GM21737 (cell line): ENCODE measurements around the gene AP3S2.

Source experiments
- ATAC-seq: cut with Tn5 transposase; IDR thresholded peaks from one replicate; pipeline ENCODE4 v1.9.1; 2021; ENCODE audit warnings: mild to moderate bottlenecking, moderate library complexity; ENCODE audit not compliant: unreplicated experiment

Gene AP3S2

DNA sequence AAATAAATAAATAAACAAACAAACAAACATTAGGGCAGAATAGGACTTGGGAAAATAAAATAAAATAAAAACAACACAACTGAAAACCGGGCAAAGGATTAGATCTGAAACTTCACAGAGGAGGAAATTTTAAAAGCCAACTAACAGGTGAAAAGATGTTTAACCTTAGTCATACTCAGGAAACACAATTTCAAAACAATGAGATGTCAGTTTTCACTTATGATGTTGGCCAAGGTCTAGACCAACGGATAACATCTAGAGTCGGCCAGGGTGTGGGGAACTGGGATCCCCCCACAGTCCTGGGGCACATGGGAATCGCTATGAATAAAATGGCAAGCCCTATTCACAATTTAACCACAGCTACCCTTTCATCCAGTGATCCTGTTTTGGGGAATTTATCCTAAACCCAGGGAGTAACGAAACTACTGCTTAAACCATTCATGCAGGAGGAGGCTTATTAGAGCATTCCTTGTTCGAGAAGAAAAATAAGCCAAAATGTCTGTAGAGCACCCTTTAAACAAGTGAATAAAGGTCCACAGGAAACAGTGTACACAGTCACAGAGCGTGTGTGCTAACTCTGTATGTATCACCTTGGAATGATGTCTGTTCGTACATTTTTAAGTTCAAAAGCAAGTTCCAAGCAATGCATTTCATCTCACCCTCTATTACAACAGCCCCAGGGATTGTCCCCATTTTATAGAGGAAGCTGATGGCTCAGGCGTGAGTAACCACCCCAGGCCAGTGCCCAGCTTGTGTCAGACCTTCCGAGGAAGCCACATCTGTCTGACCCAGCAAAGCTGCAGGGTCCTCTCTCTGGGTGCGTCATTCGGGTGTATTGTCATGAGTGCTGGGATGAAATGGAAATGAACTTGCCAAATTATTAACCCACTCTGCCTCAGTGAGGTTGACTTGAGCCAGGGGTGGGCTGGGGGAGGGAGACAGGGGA lies 72.9 kb downstream of the AP3S2 start:
- no peak for ATAC-seq

DNA sequence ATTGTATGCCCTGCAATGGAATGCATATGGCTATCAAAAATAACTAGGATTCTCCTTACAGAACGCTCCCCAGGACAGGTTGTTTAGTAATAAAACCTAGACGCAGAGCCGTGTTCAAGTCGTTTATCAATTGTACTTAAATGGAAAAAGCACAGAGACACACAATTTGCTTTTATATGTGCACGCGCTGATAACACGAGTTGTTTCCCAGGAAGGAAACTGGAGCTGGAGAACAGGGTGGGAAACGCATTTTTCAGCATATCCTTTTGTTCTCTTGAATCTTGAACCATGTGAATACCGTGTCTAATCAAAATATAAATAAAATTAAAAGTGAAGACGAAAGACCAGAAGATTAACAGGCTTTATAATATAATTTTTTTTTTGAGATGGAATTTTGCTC lies 75.5 kb downstream of the AP3S2 start:
- ATAC-seq: no peak

DNA sequence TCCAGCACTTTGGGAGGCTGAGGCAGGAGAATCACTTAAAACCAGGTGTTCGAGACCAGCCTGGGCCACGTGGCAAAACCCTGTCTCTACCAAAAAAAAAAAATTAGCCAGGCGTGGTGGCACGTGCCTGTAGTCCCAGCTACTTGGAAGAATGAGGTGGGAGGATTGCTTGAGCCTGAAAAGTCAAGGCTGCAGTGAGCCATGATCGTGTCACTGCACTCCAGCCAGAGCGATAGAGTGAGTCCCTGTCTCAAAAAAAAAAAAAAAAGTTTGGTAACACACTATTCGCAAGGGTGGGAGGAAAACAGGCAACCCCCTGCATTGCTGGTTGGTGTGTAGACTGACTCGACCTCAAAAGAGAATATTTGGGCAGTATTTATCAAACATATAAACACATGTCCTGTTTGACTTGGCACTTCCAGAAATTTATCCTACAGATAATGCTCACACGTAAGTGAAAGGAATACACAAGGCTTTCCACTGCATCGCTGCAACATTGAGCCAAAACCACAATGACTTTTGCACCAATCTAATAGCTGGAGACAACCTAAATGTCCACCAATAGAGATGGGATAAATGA lies 76.0 kb downstream of the AP3S2 start:
- ATAC-seq: no peak

DNA sequence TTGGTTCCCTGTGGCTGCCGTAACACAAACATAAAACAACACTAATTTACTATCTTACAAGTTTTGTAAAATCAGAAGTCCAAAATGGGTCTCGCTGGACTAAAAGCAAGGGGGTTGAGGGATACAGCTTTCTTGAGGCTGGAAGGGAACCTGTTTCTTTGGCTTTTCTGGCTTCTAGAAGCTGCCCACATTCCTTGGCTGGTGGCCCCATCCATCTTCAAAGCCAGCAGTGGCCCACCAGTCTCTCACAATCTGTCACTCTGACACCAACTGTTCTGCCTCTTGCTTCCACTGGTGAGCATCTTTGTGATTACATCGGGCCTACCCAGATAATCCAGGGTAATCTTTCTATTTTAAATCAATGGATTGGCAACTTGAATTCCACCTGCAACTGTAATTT lies 78.0 kb downstream of the AP3S2 start:
- ATAC-seq: no peak

DNA sequence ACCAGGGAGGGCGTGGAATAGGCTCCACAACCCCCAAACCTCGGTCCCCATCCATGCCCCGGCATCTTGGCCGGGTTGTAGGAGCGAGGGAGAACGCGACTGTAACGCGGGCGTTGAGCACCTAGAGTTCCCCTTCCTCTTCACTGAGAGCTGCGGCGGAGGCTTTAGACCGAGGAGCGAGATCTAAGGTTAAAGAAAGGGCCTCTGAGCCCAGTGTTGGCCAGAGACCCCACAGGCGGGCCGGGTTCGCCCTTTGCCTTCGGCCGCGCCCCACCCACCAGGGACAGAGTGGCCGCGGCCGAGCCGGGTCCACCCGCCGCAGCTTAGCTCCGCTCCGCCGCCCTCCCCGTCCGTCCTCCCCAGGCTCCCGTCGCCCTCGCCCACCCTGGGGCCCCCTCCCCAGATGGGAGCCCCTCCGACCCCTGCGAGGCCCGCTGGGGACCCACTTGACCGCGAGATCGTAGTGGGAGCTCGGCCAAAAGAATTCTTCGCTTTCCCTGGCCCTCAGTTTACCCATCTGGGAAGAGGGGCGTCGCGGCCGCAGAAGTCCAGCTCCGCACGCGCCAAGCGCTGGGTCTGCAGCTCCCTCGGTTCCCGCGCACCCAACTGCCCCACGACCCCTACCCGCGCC lies 79.6 kb downstream of the AP3S2 start:
- no peak for ATAC-seq

DNA sequence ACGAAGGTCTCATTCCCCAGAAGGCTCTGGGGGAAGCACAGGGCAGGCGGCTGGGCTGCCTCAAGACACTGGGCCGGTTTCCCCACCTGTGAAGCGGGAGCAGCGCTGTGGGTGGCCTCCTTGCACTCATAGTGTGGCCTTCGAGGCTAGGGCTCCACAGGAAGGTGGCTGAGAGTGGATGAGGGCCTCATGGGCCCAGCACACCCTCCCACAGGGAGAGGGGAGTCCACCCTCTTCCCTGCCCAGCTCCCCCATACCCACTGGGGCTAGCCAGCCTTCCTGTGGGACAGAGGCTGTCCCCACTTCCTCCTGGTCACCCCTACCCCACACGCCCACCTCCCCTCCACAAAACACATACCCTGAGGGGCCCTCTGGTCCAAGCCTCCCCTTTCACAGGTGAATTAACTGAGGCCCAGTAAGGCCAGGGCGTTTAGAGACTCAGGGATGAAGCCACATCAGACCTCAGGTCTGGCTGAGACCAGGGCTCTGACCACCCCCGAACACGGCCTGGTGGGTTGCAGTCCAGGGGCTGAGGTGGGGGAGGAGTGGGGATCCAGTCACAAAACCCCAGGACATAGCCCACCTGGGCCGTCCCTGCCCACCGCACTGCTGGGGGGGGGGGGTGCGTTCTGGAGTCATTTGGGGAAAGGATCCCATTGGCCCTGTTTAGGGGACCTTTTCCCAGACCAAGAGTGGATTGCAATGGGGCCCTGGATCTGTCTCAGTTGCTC lies 80.2 kb downstream of the AP3S2 start:
- no peak for ATAC-seq

DNA sequence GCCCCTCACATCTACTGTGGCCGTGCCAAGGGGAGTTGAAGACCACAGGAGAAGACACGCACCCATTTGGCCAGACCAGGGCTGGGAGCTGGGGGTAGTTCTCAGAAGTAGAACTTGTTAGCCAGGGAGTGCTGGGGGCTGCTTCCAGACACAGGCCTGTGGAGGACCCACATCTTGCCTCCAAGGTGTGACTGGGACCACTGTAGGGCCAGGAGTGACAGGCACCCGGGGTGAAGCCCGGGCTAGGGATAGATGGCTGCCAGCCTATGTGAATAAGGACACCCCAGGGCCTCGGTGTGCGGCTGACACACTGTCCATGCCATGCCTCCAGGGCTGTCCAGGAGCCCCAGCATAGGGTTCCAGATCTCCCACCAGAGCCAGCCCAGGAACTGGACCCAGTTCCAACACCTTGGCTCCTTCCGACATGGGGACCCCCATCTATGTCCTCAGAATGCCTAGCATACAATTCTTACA lies 80.9 kb downstream of the AP3S2 start:
- no peak for ATAC-seq

DNA sequence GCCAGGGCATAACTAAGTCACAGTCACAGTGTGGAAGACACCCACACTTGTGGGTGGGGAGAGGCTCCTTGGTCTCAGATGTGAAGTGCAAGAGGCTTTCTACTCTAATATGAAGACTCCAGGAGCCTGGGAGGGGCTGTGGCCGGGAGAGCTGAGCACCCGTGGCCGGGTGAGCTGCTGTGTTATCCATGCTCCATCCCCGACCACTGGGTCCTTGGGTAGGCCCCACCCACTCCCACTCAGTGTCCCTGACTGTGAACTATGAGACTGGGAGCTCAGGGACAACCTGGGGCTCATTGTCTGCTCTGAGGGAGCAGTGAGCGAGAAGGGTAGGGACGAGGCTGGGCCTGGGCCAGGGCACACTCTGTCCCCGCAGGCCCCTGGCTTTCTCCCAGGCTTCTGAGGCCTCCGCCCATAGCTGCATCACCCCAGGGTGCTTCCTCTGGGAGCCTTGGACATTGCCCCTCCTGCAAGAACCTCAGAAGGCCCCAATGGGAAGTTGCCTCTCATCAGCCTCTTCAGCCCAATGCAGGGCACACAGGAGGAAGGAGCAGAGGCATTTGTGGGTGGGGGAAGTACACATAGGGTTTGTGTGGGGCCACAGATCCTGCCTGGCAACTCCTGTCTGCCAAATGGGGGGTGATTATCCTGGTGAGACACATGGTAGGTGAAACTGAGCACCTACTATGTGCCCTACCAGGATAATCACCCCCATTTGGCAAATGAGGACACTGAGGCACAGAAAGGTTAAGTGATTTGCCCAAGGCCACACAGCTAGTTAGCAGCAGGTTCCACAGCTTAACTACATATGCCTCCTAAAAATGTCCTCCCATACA lies 81.6 kb downstream of the AP3S2 start:
- no peak for ATAC-seq

DNA sequence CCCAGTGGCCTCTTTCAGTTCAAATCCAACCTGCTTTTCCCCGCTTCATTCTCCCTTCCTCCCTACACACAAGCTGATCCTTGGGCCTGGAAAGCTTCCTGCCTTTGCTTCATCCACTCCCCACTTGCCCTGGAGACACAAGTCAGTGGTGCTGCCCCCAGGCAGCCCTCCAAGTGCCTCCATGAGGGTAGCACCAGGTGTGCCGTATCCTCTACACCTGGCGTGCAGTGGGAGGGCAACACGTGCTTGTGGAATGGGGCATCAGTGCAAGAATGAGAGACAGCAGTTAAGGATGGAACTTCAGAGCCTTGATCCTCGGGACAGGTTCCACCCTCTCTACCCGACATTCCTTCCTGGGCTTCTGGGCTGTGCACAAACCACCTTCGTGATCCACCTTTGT lies 83.0 kb downstream of the AP3S2 start:
- no peak for ATAC-seq

DNA sequence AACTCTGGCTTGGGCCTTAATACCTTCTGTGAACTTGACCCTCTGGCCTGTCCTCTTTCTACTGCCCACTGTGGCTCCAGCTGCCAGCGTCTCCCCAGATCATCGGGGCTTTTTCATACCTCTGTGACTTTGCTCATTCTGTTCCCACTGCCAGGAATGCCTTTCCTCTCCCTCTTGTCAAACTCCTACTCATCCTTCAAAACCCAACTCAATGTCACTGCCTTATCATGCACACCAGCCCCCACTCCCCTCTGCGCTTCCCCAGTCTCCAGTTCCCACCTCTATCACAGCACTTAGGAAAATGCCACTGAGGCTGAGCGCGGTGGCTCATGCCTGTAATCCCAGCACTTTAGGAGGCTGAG lies 84.0 kb downstream of the AP3S2 start:
- ATAC-seq: no peak

DNA sequence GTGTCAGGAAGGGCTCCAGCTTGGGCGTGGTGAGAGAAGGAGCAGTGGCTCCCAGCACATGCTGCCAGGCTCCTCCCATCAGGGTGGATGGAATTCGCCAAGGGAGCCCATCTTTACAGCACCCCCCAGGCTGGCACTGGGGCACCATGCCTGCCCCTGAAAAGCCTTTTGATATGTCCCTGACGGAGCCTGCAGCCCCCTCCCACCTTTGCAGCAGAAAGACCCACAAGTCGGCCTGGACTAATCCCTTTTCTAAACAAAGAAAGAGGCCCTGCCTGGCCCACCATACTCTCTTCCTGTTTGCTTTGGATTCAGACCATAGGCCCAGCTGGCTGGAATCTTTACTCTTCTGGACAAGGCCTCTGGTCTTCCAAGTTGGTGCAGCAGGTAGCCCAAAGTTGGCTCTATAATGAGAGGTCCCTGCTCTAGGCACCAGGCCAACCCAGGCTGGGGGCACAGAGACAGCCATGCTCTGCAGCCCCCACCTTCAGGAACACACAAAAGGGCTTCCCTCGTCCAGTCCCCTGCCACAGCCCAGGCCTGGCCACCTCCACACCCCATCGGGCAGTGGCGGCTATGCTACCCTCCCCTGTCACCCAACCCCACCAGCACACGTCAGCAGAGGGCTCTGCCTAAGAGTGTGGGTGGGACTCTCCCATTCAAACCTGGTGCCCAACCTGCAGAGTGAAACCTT lies 84.6 kb downstream of the AP3S2 start:
- no peak for ATAC-seq

DNA sequence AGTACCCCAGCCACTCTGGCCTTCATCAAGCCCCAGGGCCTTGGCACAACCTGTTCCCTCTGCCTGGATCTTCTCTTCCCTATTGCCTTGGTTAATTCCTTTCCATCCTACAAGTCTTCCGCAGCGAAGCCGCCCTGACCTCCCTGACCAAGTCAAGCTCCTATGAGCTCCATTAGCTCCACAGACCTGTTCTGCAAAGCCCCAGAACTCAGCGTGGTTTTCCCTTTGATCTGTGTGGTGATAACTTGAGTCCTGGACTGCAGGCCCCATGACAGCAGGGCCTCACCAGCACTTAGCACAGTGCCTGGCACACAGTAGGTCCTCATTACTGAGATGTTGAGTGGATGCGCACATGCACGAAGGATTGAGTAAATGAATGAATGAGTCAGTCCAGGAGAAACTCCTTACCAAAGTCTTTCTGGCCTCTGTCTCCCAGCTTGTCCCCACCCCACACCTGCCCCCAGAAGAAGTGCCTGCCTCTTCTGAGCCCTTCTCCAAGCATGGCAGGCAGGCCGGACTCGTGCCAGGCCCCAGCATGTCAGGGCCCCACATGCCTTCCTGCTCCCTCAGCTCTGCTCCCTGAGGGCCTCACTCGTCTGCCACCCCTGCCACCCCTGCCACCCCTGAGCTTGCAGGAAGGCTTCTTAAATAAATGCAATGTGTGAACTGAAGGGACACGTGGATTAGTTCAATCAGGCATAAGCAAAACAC lies 85.5 kb downstream of the AP3S2 start:
- no peak for ATAC-seq

DNA sequence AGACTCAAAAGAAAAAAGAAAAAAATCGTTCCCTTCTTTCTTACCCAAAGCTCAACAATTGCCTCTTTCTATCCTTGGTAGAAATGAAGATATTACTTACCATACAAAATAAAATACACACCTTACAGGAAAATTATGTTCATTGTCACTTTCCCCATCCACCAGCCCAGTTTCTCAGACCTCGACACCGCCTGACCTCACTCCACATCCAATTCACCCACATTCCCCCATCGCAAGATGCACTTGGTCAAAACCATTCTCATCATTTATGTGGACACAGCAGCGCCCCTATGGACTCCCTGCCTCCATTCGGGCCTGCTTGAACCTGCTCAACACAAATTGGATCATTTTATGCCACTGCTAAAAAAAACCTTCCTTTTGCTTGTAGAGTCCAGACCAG lies 86.1 kb downstream of the AP3S2 start:
- ATAC-seq: no peak

DNA sequence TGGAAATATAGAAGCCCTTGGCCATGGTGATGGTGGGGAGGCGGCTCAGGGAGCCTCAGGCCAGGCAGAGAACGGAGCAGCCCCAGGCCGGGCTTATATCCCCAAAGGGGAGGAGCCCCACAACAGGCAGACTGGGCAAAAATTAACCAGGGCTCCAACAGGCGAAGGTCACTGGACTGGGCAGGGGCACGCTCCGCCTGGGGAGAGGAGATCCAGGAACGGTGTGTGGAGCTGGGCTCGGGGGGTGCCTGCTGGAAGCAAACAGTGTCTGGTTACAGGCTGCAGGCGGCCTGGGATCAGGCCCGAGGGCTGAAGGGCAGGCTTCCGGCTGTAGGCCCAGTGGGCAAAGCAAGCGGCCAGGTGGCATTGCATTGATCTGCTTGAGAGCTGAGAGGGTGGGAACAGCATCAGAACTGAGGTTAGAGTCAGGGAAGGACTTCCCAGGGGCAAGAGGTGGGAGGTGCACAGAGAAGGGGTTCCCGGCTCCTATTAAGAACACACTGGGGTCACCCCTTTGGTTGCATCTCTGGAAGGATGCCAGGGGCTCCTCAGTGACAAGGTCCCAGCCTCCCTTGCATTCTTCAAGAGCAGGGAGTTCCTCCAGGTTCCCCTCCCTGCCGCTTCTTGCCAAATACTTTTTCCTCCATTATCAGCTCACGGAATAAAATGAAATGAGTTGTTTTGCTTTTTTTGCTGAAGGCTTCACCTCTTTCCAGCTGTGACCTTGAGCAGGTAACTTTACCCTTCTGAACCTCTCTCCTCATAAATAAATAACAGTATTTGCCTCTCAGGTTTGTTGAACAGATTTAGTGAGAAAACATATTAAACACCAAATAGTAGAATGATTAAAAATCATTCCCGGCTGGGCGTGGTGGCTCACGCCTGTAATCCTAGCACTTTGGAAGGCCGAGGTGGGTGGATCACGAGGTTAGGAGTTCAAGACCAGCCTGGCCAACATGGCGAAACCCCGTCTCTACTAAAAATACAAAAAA lies 86.9 kb downstream of the AP3S2 start:
- ATAC-seq: no peak

DNA sequence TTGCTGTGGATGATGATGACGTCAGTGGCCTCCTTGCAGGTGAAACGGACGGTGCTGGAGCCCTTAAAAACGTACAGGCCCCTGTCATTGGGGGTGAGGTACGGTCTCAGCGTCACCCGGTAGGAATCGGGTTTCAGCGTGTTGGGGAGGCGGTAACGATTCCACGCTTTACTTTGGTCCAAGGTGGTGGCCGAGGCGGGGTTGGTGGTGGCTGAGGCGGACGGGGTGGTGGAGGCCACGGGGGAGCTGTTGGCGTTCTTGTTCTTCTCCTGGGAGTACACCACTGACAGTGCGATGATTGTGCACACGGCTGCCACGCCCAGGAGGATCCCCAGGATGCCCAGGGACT lies 87.6 kb downstream of the AP3S2 start:
- no peak for ATAC-seq

DNA sequence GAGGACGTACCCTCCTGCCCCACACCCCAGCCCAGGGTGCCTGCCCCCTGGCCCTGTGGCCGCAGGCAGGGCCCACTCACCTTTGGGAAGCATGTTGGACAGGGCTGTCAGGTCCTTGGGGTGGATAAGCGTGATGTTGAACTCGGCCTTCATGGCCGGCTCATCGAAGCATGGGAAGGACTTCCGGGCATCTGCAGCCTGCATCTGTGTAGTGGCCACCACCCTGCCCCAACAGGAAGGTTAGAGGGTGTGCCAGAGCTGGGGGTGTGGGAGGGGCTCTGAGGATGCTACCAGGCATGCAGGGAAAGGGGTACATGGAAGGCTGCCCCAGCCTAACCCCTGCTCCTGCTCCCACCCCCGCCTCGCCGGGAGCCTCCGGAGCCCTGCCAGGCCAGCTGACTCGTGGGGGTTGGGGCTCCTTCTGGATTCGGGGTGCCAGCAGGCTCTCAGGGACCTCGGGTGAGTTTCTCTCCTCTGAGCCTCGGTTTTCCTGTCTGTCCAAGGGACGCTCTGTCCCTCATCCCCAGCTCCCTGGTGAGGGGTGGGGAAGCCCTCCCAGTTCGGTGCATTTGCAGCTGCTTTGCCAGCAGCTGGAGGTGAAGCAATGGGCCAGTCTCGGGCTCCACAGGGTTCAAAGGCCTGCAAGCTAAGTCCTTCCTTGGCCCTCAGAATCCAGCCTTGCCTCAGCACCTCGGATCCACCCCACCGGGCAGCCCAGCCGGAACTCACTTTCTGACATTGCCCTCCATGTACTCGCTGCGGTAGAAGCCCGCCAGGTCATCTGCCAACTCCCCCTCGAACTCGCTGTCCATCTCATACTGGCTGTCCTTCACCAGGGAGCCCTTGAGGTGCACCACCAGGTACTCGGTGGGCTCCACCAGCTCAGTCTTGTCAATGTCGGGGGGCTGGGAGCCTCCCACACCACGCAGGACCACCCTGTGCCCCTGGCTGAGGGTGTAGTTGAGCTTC lies 88.3 kb downstream of the AP3S2 start:
- no peak for ATAC-seq
